LNCAP (cell line): Measurements from ENCODE around the gene AMOTL1.

Source experiments
- CTCF ChIP-seq: fragments of 450-650 bp; IDR thresholded peaks from 2 replicates; pipeline ENCODE4 v1.5.1; 2017; ENCODE audit warnings: mild to moderate bottlenecking

AMOTL1 gene

GRCh38 chr11:94791216-94791889 is 23.2 kb downstream of the AMOTL1 start:
- TF ChIP-seq CTCF: no peak

GRCh38 chr11:94792451-94792850 is 24.3 kb downstream of the AMOTL1 start:
- TF ChIP-seq CTCF: no peak

- no peak for TF ChIP-seq CTCF
These were observed 24.8 kb downstream of the AMOTL1 start for GRCh38 chr11:94793002-94793401.

GRCh38 chr11:94793822-94794221 is 25.7 kb downstream of the AMOTL1 start:
- TF ChIP-seq CTCF: no peak

- TF ChIP-seq CTCF: no peak
These were observed 26.4 kb downstream of the AMOTL1 start for GRCh38 chr11:94794287-94795168.

- TF ChIP-seq CTCF: no peak
These were observed 27.5 kb downstream of the AMOTL1 start for GRCh38 chr11:94795476-94796189.

GRCh38 chr11:94796190-94796580 is 28.0 kb downstream of the AMOTL1 start:
- no peak for TF ChIP-seq CTCF
